IPS DF 19.7 (cell line): ENCODE results near the gene PEX26.
A peak's percentile ranks its signal among the peaks of the same experiment; 100 is the strongest.
"Not testable (repeated sequence)": the region's sequence is repeated elsewhere in the genome, so short reads cannot be mapped to it uniquely, and the experiment has no call there.

Experiments used
- DNase-seq: peaks from one replicate; pipeline ENCODE4 v3.0.0-alpha.2; 2013; ENCODE audit warnings: low read depth, low spot score

The PEX26 gene

GRCh38 chr22:18077639-18078328 lies at the start of gene PEX26:
TSS of gene PEX26 (plus strand) at chr22:18077990. CDS start at chr22:18078377, 387 bp downstream.
- peak; percentile 75 for DNase-seq

GRCh38 chr22:18028817-18029527 lies 48.8 kb upstream of the PEX26 start:
- no peak for DNase-seq

GRCh38 chr22:18029686-18030267 lies 48.0 kb upstream of the PEX26 start:
- no peak for DNase-seq

- no peak for DNase-seq
Measured at GRCh38 chr22:18031695-18032454, 45.9 kb upstream of the PEX26 start.

- DNase-seq, result no peak
Measured at GRCh38 chr22:18032455-18033101, 45.2 kb upstream of the PEX26 start.

GRCh38 chr22:18033204-18033998 lies 44.4 kb upstream of the PEX26 start:
- DNase-seq, result no peak

- DNase-seq, result no peak
Measured at GRCh38 chr22:18034076-18034475, 43.7 kb upstream of the PEX26 start.

- no peak for DNase-seq
Measured at GRCh38 chr22:18035751-18036150, 42.0 kb upstream of the PEX26 start.

- not testable (repeated sequence) for DNase-seq
Measured at GRCh38 chr22:18040898-18041297, 36.9 kb upstream of the PEX26 start.

GRCh38 chr22:18042685-18043084 lies 35.1 kb upstream of the PEX26 start:
- no peak for DNase-seq

GRCh38 chr22:18044548-18045271 lies 33.1 kb upstream of the PEX26 start:
- DNase-seq, result no peak

GRCh38 chr22:18045794-18046193 lies 32.0 kb upstream of the PEX26 start:
- no peak for DNase-seq

- no peak for DNase-seq
Measured at GRCh38 chr22:18048041-18048440, 29.7 kb upstream of the PEX26 start.

- DNase-seq, result no peak
Measured at GRCh38 chr22:18048441-18048898, 29.3 kb upstream of the PEX26 start.

- DNase-seq, result no peak
Measured at GRCh38 chr22:18050065-18050464, 27.7 kb upstream of the PEX26 start.

- DNase-seq, result not testable (repeated sequence)
Measured at GRCh38 chr22:18051113-18051512, 26.7 kb upstream of the PEX26 start.

GRCh38 chr22:18053216-18053946 lies 24.4 kb upstream of the PEX26 start:
- DNase-seq, result not testable (repeated sequence)

GRCh38 chr22:18055619-18056160 lies 22.1 kb upstream of the PEX26 start:
- DNase-seq, result no peak

- no peak for DNase-seq
Measured at GRCh38 chr22:18056161-18056666, 21.6 kb upstream of the PEX26 start.
